Activated CD8-positive, alpha-beta memory T cell treated with anti-CD3 and anti-CD28 coated beads, Interleukin-2, amount 50 U/mL, for 24 hours (primary cell): ENCODE measurements around the gene ZDHHC11.
"Not testable (repeated sequence)": the region's sequence is repeated elsewhere in the genome, so short reads cannot be mapped to it uniquely, and the experiment has no call there.

ENCODE experiments used
- DNase-seq: peaks from one replicate; pipeline ENCODE4 v3.0.0-alpha.2; 2020; ENCODE audit errors: extremely low read depth

Gene ZDHHC11

DNA sequence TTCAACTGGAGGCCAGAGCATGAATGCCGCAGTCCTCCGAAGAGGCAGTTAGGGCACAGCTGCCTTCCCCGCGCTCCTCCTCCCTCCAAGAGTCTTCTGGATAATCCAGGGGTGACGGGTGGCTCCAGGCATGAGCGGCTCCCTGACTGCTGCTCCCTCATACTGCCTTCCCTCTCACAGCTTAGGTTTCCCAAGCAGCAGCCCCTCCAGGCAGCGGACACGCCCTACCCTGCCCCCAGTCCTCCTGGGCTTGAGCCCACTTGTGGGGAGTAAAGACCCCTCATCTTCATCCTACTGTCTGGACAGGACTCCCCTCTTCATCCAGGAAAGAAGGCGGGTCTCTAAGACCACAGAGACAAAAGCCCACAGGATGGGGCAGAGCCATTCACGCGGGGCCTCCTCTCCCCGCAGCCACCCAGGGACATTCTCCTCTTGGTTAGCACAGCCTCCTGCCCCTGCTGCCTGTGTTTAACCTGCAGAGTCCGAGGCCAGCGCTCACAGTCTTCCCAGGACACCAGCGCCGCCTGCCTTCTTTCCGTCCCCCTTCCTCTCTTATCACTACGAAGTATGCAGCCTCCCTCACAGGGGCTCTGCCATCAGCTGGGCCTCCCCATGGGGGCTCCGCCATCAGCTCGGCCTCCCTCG is 5.6 kb downstream of the ZDHHC11 start:
- DNase-seq: not testable (repeated sequence)

DNA sequence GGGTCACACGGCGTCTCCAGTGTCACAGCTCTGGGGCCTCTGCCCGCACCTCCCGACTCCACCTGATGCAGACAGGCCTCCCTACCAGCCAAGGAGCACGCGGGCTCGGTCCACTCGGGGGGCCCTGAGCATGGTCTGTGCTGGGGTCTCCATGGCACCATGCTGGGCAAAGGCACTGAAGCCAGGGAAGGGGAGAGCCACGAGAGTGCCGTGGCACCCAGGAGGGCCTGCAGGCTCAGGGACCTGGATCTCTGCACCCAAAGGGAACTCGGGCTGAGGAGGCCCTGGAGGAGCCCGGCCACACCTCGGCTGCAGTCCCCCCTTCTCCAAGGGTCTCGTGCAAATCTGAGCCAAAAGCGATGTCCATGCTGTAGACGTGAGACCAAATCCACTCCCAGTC is 6.4 kb downstream of the ZDHHC11 start:
- not testable (repeated sequence) for DNase-seq

DNA sequence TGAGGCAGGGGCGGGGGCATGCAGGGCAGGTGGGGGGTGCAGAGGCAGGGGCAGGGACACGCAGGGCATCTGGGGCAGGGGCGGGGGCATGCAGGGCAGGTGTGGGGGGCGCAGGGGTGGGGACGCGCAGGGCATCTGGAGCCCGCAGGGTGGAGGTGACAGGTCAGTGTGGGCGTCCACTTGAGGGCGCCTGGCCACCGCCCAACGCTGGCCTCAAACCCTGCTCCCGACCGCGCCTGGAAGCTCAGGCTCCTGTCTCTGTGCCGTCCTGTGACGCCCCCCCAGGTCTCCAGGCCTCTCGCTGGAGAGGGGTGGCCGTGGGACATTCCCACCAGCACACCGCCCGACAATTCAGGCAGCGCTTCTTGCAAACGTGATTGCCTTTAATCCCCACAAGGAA is 6.9 kb downstream of the ZDHHC11 start:
- DNase-seq: not testable (repeated sequence)

DNA sequence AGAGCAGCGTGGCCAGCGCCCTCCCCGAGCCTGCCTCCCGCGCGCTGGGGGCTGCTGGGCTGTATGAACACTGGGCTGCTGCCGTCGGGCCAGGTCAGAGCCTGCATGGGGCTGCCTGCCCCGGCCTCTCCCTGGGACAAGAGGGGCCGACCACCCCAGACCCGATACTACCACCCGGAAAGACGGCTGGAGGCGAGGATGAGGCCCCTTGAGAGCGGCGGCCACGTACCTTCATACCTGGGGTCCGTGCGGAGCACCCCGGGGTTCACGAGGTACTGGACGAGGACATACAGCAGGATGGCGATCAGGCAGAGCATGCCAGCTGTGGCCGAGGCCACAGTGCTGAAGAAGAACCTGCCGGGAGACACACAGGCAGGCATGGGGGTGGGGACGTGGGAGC is 7.4 kb downstream of the ZDHHC11 start:
- DNase-seq: not testable (repeated sequence)

DNA sequence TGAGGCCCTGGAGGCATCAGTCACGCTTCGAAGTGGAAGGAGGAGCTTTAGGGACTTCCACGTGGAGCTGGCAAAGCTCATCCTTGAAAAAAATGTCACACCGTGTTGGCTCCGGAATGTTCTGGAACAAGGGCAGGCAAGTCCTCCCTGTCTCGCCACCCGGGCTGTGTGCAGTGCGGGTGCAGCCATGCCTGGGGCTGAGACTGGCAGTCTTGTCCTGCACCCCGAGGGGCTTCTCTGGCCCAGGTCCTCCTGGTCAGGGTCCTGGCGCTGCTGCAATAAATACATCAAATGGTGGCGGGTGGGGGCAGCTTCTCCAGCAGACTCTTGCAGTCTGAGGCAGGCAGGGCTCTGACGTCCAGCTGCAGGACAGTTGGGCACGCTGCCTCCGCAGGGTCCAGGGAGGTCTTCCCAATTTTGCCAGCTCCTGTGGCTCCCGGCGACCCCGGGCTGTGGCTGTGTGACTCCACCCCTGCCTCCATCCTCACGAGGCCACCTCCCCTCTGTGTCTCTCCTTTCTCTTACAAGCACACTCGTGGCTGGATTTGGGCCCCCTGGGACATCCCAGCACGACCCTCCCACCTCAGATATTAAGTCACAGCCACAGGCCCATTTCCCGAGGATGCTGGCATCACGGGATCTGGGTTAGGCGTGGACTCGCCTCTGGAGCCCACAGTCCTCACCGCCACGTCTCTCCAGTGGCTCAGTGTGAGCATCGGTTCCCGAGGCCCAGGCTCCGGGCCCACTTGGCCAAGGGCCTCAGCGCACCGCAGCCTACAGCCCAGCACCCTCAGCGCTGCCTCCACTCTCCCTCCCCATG is 8.2 kb downstream of the ZDHHC11 start:
- DNase-seq: not testable (repeated sequence)

DNA sequence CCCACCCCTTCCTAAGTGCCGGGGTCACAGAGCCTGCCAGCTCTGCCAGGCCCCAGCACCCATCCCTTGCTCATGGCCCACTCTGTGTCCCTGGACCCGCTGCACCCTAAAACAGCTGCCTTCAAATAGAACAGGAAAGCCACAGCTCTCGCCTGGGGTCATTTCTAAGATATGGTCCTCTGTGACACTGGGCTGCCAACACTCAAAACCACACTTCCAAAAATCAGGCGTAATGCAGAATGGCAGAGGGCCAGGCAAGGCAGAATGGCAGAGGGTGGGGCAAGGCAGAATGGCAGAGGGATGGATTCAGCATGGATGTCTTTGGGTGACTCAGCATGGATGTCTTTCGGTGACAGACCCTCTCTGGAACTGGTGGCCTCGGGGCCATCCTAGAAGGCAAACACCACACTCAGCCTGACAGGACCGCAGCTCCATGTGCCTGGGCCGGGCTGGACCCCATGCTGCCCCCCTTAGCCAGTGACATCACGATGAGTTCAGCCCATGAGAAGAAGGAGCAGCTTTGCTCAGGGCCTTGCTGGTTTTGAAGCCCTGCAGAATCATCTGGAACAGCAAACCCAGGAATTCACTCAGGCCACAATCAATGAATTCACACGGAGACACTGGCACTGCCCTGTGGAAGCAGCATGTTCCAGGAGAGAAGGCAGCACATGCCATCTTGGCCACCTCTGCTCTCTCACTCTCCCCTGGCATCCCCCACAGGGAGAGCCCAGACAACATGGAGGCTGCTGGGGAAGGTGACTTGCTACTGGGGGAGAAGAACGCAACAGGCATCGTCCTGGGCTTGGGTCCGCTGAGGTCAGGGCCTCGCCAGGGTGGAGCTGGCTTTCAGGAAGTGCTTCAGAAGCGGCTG is 9.0 kb downstream of the ZDHHC11 start:
- not testable (repeated sequence) for DNase-seq

DNA sequence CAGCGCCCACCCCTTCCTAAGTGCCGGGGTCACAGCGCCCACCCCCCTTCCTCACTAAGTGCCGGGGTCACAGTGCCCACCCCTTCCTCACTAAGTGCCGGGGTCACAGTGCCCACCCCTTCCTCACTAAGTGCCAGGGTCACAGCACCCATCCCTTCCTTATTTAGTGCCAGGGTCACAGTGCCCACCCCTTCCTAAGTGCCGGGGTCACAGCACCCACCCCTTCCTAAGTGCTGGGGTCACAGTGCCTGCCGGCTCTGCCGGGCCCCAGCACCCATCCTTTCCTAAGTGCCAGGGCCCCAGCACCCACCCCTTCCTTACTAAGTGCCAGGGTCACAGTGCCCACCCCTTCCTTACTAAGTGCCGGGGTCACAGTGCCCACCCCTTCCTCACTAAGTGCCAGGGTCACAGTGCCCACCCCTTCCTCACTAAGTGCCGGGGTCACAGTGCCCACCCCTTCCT is 9.8 kb downstream of the ZDHHC11 start:
- DNase-seq: not testable (repeated sequence)

DNA sequence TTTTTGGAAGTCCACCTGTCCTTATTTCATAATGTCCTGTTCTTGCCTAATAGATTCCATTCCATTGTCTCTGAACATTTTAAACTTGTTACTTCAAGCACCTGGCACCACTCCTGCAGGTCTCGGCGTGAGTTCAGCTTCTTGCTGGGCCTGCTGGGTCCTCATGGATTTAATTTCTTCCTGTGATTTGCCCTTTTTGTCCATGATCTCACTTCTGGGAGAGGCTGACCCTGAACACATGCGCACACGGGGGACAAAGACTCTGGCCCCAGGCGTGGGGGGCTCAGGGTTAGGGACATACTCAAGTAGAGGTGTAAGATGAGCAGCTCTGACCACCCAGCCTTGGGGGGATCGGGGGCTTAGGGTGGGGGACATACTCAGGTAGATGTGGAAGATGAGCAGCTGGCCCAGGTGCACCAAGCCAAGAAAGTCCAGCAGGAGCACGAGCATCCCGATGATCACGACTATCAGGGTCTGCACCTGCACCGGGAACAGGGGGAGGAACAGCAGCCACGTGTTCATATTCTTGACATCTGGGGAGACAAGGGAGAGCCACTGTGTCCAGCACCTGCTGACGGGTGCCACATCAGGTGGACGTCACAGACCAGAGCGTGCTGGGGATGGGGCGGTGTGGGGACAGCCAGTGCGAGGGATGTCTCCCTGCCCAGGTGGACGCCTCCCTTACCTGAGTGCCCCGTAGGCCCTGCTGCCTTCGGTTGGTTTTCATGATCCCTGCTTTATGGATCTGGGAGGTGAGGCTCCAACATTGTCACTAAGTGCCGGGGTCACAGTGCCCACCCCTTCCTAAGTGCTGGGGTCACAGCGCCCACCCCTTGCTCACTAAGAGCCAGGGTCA is 10.4 kb downstream of the ZDHHC11 start:
- not testable (repeated sequence) for DNase-seq

DNA sequence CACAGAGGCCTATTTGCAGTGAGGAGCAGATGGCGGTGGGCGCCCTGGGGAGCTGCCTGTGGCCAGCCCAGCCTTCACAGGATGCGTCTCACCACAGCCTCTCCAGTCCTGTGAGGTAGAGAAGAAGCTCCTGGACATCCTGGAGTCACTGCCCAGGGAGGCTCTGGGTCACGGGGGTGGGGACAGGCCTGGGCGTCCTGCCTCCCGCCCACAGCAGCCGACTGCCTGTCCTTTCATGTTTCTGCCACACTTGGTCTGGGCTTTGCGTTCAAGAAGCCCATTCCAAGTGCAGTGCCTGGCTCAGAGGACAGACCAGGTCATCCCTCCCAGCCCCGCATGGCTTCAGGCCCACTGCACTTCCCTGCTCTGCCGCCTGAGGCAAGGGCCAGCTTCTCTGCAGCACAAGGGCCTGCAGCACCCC is 12.3 kb downstream of the ZDHHC11 start:
- DNase-seq: not testable (repeated sequence)

DNA sequence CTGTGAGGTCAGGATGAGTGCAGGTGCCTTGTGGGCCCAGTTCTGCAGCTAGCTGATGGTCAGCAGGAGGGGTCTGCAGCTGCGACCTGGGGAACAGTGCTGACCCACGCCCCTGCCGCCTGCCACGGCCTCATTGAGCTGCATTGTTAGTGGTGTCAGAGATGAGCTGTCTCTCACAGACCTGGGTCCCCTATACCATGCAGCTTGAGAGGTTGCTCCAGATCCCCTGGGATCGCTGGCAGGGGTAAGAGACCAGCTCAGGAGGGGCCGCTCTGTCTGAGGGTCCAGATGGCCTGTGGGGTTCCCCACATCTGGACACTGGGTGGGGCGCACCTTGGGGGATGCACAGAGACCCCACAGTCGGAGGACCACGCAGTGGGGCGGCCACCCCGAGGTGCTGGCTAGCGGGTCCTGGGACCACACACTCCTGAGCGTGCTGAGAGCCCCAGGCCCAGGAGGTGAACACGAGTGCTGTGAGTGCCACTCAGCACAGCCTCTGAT is 13.1 kb downstream of the ZDHHC11 start:
- DNase-seq: not testable (repeated sequence)

DNA sequence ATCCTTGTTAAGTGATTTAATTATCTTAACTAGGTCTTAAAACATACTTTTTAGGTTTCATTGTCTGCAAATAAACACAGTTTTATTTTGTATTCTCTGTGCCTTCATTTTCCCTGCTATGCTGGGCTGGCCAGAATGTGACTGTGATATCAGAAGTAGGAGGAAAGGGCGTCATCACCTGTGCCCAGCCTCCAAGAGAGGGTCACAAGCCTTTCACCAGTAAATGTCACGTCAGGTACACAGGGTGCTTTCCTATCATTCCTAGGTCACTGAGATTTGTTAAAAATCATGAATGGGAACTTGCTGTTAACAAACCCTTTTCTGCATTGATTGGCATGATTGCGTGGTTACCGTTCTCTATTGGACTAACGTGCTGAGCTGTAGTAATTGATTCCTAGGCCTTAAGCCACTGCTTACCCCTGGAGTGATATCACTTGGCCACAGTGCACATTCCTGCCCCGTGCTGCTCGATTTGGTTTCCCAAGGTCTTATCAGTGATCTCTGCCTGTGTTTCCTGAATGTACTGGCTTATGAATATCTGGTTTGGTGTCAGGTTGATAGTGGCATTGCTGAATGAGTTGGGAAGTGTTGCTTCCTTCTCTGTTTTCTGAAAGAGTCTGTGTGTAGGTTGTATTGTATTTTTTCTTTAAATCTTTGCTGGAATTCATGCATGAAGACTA is 14.7 kb downstream of the ZDHHC11 start:
- not testable (repeated sequence) for DNase-seq

DNA sequence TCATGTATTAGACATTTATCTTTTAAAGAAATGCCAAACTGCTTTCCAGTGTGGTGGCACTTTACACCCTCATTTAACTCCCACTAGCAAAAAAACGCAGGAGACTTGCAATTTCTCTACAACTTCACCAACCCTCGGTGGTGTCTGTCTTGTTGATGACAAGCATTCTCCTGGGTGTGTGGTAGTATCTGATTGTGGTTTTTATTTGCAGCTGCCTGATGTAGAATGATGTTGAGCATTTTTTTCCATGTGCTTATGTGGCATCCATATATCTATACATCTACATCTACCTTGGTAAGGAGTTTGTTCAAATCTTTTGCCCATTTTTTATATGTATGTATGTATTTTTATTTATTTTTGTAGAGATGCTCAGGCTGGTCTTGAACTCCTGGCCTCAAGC is 16.8 kb downstream of the ZDHHC11 start:
- DNase-seq: not testable (repeated sequence)

DNA sequence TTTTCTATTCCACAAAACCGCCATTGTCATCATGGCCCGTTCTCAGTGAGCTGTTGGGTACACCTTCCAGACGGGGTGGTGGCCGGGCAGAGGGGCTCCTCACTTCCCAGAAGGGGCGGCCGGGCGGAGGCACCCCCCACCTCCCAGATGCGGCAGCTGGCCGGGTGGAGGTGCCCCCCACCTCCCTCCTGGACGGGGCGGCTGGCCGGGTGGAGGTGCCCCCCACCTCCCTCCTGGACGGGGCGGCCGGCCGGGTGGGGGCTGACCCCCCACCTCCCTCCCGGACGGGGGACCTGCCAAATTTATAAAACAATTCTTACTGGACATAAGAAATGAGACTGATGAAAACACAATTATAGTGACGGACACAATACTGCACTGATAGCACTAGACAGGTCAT is 22.6 kb downstream of the ZDHHC11 start:
- not testable (repeated sequence) for DNase-seq

DNA sequence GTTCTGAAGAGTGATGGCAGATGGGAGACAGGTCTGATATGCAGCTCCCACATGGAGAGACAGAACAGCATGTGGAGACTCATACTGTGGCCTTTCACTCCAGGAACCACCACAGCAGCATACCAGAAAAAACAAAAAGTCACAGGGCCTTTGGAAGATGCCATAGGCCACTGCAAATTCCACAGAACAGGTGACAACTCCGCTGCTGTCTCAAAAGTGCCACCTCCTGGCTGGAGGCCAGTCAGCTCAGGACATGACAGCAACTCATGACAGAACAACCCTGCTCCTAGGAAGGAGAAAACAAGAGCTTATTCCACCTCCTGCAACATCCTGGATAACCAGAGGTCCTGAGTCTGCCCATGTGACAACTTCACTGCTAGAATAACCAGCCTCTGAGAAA is 25.2 kb downstream of the ZDHHC11 start:
- DNase-seq: not testable (repeated sequence)

DNA sequence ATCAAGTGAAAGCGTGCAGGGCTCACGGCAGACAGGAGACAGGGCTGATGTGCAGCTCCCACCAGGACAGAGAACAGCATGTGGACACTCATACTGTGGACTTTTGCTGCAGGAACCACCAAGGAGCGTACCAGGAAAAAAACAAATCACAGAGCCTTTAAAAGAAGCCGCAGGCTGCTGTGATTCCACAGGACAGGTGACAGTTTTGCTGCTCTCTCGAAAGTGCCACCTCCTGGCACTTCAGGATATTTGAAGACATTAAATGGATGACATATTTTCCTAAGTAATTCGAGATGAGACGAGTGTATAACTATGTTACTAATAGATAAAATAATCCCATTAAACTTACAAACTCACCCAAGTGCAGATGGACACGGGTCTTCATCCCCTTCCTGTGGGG is 29.3 kb downstream of the ZDHHC11 start:
- DNase-seq: no peak

DNA sequence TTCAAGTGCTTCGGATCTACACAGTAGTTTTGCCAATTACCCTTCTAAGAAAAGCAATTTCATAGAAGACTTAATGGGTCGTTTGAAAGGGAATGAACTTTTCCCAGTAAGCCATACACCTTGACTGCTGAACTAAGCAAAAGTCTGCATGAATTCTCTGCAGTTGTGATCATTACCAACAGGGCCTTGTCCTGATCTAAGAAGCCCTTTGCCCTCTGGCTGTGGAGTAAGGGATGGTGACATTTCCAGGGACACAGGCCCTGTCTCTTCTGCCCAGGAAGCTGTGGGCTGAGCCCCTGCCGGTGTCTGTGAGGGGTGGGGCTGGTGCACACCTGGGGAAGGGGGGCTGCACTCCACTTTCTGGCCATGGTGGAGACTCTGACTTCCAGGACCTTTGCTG is 30.5 kb downstream of the ZDHHC11 start:
- DNase-seq: no peak

DNA sequence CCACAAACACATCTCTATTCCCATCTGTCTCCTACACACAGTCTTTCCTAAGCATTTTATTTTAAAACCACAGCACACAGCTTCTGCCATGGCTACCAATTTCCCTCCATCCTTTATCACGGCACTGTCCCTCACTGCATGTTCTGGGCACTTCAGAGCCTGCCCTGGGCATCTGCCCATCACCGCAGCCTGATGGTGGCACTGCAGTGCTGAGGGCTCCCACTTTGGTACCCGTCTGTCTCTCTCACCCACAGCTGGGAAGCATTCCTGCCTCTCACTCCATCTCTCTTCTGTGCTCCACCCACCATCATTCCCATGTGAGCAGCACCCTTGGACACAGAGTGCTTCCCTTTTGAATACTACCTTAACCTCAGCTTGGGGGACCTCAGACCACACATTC is 31.7 kb downstream of the ZDHHC11 start:
- DNase-seq: no peak

DNA sequence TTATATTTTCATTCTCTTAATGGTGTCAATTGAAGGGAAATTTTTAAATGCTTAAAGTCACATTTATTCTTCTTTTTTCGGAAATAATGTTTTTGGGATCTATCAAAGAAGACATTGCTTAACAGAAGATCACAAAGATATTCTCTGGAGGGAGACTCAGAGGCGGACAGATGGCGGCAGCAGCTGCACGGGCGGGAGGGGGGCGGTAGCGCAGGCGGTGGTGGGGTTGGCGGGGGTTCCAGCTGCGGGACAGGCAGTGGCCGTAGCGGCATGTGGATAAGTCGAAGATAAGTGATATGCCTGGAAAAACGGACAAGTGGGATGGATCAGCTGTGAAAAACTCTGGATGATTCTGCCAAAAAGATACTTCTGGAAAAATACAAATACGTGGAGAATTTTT is 34.6 kb downstream of the ZDHHC11 start:
- no peak for DNase-seq

DNA sequence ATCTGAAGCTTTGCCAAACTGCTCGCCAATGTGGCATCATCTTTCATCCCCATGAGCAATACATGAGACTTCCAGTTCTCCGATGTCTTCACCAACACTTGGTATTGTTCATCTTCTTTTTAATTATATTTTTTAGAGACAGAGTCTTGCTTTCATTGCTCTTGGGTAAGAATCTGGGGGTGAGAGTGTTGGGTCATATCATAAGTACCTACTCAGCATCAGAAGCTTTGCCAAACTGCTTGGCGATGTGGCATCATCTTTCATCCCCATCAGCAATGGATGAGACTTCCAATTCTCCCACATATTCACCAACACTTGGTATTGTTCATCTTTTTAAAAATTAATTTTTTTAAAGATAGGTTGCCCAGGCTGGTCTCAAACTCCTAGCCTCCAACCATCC is 35.3 kb downstream of the ZDHHC11 start:
- no peak for DNase-seq

DNA sequence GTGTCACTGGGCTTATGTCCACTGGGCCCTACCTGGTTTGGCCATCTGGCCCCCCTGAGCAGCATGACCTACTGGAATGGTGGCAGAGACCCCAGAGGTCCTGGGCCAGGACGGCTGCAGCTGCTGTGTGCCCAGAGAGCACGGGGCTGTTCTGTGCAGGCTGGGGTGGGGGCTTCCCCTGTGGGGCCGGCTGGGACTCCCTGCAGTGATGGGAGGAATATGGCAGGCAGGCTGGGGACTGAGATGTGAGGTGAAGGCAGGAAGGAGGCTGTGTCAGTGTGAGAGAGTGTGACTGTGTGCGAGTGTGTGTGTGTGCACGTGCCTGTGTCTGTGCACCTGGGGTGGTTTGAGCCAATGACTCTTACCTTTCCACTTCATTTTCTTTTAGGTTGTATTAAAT is 37.2 kb downstream of the ZDHHC11 start:
- DNase-seq: not testable (repeated sequence)
